ENCODE measurements around the gene KY. TPM values are rescaled to one million over a fixed set of nuclear protein-coding genes. Genes with fewer than 3 reads are reported as not detected.

Gene KY
- total RNA-seq, 4 donors from 2014 or later = 0.64 to 4.8 (median 3.2) TPM

- TF ChIP-seq CTCF (IDR thresholded peaks at IDR 0.05) (no peak), POLR2A (IDR thresholded peaks at IDR 0.05) (no peak), EP300 (IDR thresholded peaks at IDR 0.05) (no peak)
Observed at GRCh38 chr3:134594331-134594741, 56.5 kb downstream of the KY start.

GRCh38 chr3:134592806-134593205, 58.0 kb downstream of the KY start:
- Histone ChIP-seq H3K27me3 (no peaks in the 10 kb centered on the region), H3K27ac (no peak overlapping the region), H3K4me1 (no peaks in the 10 kb centered on the region), H3K36me3 (no peaks in the 10 kb centered on the region), H3K4me3 (no peak overlapping the region), H3K9me3 (no peaks in the 10 kb centered on the region)
- no peak for TF ChIP-seq POLR2A (IDR thresholded peaks at IDR 0.05)
- TF ChIP-seq CTCF (IDR thresholded peaks at IDR 0.05) = no peak
- TF ChIP-seq EP300 (IDR thresholded peaks at IDR 0.05) = no peak
- no peak for TF ChIP-seq POLR2AphosphoS5 (IDR thresholded peaks at IDR 0.05)
- WGBS, 2 donors (ENCODE audit: low coverage in 1 of 2) = 90% methylated on average over 5 of the region's 5 CpGs; no CpG with 5 or more reads in 1 of the 2 donors
- no peak for ATAC-seq

More at GRCh38 chr3:134594331-134594741, 56.5 kb downstream of the KY start:
- no peak overlapping the region for H3K27ac ChIP-seq
- no peak overlapping the region for H3K4me3 ChIP-seq
- no peaks in the 10 kb centered on the region for H3K4me1 ChIP-seq
- H3K9me3 ChIP-seq = no peaks in the 10 kb centered on the region
- 43% methylated on average over 5 of the region's 8 CpGs; no CpG with 5 or more reads in 1 of the 2 donors for WGBS, 2 donors (ENCODE audit: low coverage in 1 of 2)
- H3K36me3 ChIP-seq = no peaks in the 10 kb centered on the region
- no peak for ATAC-seq
- no peaks in the 10 kb centered on the region for H3K27me3 ChIP-seq

- Histone ChIP-seq H3K27ac (no peak overlapping the region), H3K4me1 (no peaks in the 10 kb centered on the region), H3K27me3 (no peaks in the 10 kb centered on the region), H3K36me3 (no peaks in the 10 kb centered on the region), H3K9me3 (no peaks in the 10 kb centered on the region), H3K4me3 (no peak overlapping the region)
- no peak for TF ChIP-seq CTCF (IDR thresholded peaks at IDR 0.05)
- TF ChIP-seq POLR2A (IDR thresholded peaks at IDR 0.05) = no peak
- TF ChIP-seq EP300 (IDR thresholded peaks at IDR 0.05) = no peak
- TF ChIP-seq POLR2AphosphoS5 (IDR thresholded peaks at IDR 0.05) = no peak
- ATAC-seq = no peak
Observed at GRCh38 chr3:134590766-134591165, 60.1 kb downstream of the KY start.

- Histone ChIP-seq H3K9me3 (no peaks in the 10 kb centered on the region), H3K36me3 (no peaks in the 10 kb centered on the region), H3K27me3 (no peaks in the 10 kb centered on the region), H3K27ac (no peak overlapping the region), H3K4me1 (no peaks in the 10 kb centered on the region), H3K4me3 (no peak overlapping the region)
- WGBS, 2 donors (ENCODE audit: low coverage in 1 of 2) = 84 to 93% methylated on average over 3 of the region's 3 CpGs
- no peak for ATAC-seq
- no peak for TF ChIP-seq EP300 (IDR thresholded peaks at IDR 0.05)
- TF ChIP-seq POLR2AphosphoS5 (IDR thresholded peaks at IDR 0.05) = no peak
- TF ChIP-seq CTCF (IDR thresholded peaks at IDR 0.05) = no peak
- no peak for TF ChIP-seq POLR2A (IDR thresholded peaks at IDR 0.05)
Observed at GRCh38 chr3:134579141-134579665, 71.6 kb downstream of the KY start.

- Histone ChIP-seq H3K4me1 (no peaks in the 10 kb centered on the region), H3K4me3 (no peak overlapping the region), H3K9me3 (no peaks in the 10 kb centered on the region), H3K27ac (no peak overlapping the region), H3K36me3 (no peaks in the 10 kb centered on the region), H3K27me3 (no peaks in the 10 kb centered on the region)
- WGBS, 2 donors (ENCODE audit: low coverage in 1 of 2) = 82 to 90% methylated on average over 2 to 3 of the region's 3 CpGs
- TF ChIP-seq EP300 (IDR thresholded peaks at IDR 0.05) (no peak), POLR2AphosphoS5 (IDR thresholded peaks at IDR 0.05) (no peak)
- no peak for ATAC-seq
Observed at GRCh38 chr3:134576831-134577230, 74.0 kb downstream of the KY start.
